GM15510 (cell line): ENCODE measurements around the gene PTPRD.

Experiments used
- POLR2A ChIP-seq: IDR thresholded peaks from 3 replicates; pipeline ENCODE4 v1.6.1; 2011; ENCODE audit warnings: borderline replicate concordance; ENCODE audit not compliant: insufficient read length; ENCODE audit errors: extremely low read depth

PTPRD gene

GRCh38 chr9:10253341-10253740 lies 359.5 kb downstream of the PTPRD start:
- no peak for TF ChIP-seq POLR2A

- TF ChIP-seq POLR2A, result no peak
Observed at GRCh38 chr9:10252174-10252573, 360.6 kb downstream of the PTPRD start.

GRCh38 chr9:10251490-10251889 lies 361.3 kb downstream of the PTPRD start:
- TF ChIP-seq POLR2A, result no peak

GRCh38 chr9:10250219-10250618 lies 362.6 kb downstream of the PTPRD start:
- TF ChIP-seq POLR2A, result no peak

GRCh38 chr9:10248890-10249289 lies 363.9 kb downstream of the PTPRD start:
- no peak for TF ChIP-seq POLR2A

GRCh38 chr9:10242255-10242654 lies 370.5 kb downstream of the PTPRD start:
- no peak for TF ChIP-seq POLR2A

GRCh38 chr9:10238087-10238486 lies 374.7 kb downstream of the PTPRD start:
- no peak for TF ChIP-seq POLR2A

- no peak for TF ChIP-seq POLR2A
Observed at GRCh38 chr9:10237584-10237983, 375.2 kb downstream of the PTPRD start.

GRCh38 chr9:10236161-10236560 lies 376.6 kb downstream of the PTPRD start:
- TF ChIP-seq POLR2A, result no peak

- no peak for TF ChIP-seq POLR2A
Observed at GRCh38 chr9:10235376-10235775, 377.4 kb downstream of the PTPRD start.

GRCh38 chr9:10232352-10232930 lies 380.4 kb downstream of the PTPRD start:
- TF ChIP-seq POLR2A, result no peak

GRCh38 chr9:10230512-10230911 lies 382.3 kb downstream of the PTPRD start:
- no peak for TF ChIP-seq POLR2A

GRCh38 chr9:10228082-10228481 lies 384.7 kb downstream of the PTPRD start:
- no peak for TF ChIP-seq POLR2A

GRCh38 chr9:10226996-10227395 lies 385.8 kb downstream of the PTPRD start:
- TF ChIP-seq POLR2A, result no peak

GRCh38 chr9:10212702-10213101 lies 400.1 kb downstream of the PTPRD start:
- no peak for TF ChIP-seq POLR2A

- no peak for TF ChIP-seq POLR2A
Observed at GRCh38 chr9:10208691-10209069, 404.1 kb downstream of the PTPRD start.

GRCh38 chr9:10204276-10204675 lies 408.5 kb downstream of the PTPRD start:
- no peak for TF ChIP-seq POLR2A

GRCh38 chr9:10173561-10173960 lies 439.2 kb downstream of the PTPRD start:
- no peak for TF ChIP-seq POLR2A

GRCh38 chr9:10172476-10172875 lies 440.3 kb downstream of the PTPRD start:
- TF ChIP-seq POLR2A, result no peak
